Stimulated activated memory B cell treated with anti-CD40 and anti-IgM and Interleukin-4, amounts not matched to agents 10 μg/mL and 1 μg/mL and 100 μg/mL, for 72 hours (primary cell): ENCODE measurements around the gene STARD3.
A peak's percentile ranks its signal among the peaks of the same experiment; 100 is the strongest.

ENCODE experiments used
- ATAC-seq: fragments of 150-1000 bp; cut with Tn5 transposase; 2 replicates; pipeline ENCODE4 v1.10.0; 2021
- H3K27ac Mint-ChIP-seq: one replicate; pipeline ENCODE4 v1.8.0; 2022; ENCODE audit warnings: mild to moderate bottlenecking, mixed read lengths
- H3K27me3 Mint-ChIP-seq: one replicate; pipeline ENCODE4 v1.8.0; 2022; ENCODE audit warnings: mixed read lengths
- H3K36me3 Mint-ChIP-seq: one replicate; pipeline ENCODE4 v1.8.0; 2022; ENCODE audit warnings: mixed read lengths
- H3K4me1 Mint-ChIP-seq: one replicate; pipeline ENCODE4 v1.8.0; 2022; ENCODE audit warnings: mixed read lengths
- H3K4me3 Mint-ChIP-seq: one replicate; pipeline ENCODE4 v1.8.0; 2022; ENCODE audit warnings: mild to moderate bottlenecking, moderate library complexity, mixed read lengths
- H3K9me3 Mint-ChIP-seq: one replicate; pipeline ENCODE4 v1.8.0; 2022; ENCODE audit warnings: mixed read lengths

Gene STARD3

GRCh38 chr17:39674179-39674578 is 37.2 kb downstream of the STARD3 start:
- peak overlapping the region; percentile 62 for H3K27ac Mint-ChIP-seq
- no peak for ATAC-seq
- H3K36me3 Mint-ChIP-seq = no peaks in the 10 kb centered on the region
- H3K4me1 Mint-ChIP-seq = peaks cover 73% of the 10 kb centered on the region
- H3K4me3 Mint-ChIP-seq = no peak overlapping the region
- H3K9me3 Mint-ChIP-seq = no peaks in the 10 kb centered on the region
- H3K27me3 Mint-ChIP-seq = peaks cover 5% of the 10 kb centered on the region

GRCh38 chr17:39674702-39675389 is 37.9 kb downstream of the STARD3 start:
- Mint-ChIP-seq H3K27ac (peak overlapping the region; percentile 62), H3K9me3 (no peaks in the 10 kb centered on the region), H3K4me1 (peaks cover 79% of the 10 kb centered on the region), H3K27me3 (no peaks in the 10 kb centered on the region), H3K4me3 (no peak overlapping the region), H3K36me3 (no peaks in the 10 kb centered on the region)
- peak; percentile 72 for ATAC-seq

- Mint-ChIP-seq H3K4me3 (no peak overlapping the region), H3K27me3 (no peaks in the 10 kb centered on the region), H3K4me1 (peaks cover 86% of the 10 kb centered on the region), H3K27ac (peak overlapping the region; percentile 62), H3K36me3 (peaks cover 2% of the 10 kb centered on the region), H3K9me3 (no peaks in the 10 kb centered on the region)
- ATAC-seq = no peak
Observed at GRCh38 chr17:39675390-39676082, 38.6 kb downstream of the STARD3 start.

GRCh38 chr17:39676198-39676819 is 39.4 kb downstream of the STARD3 start:
- Mint-ChIP-seq H3K36me3 (peaks cover 5% of the 10 kb centered on the region), H3K27ac (peak overlapping the region; percentile 62), H3K4me1 (peaks cover 94% of the 10 kb centered on the region), H3K9me3 (no peaks in the 10 kb centered on the region), H3K4me3 (no peak overlapping the region), H3K27me3 (no peaks in the 10 kb centered on the region)
- peak; percentile 70 for ATAC-seq

- peaks cover 5% of the 10 kb centered on the region for H3K36me3 Mint-ChIP-seq
- H3K4me3 Mint-ChIP-seq = no peak overlapping the region
- no peaks in the 10 kb centered on the region for H3K9me3 Mint-ChIP-seq
- H3K27me3 Mint-ChIP-seq = no peaks in the 10 kb centered on the region
- H3K27ac Mint-ChIP-seq = peak overlapping the region; percentile 90
- ATAC-seq = no peak
- H3K4me1 Mint-ChIP-seq = peaks cover 88% of the 10 kb centered on the region
Observed at GRCh38 chr17:39677072-39677471, 40.1 kb downstream of the STARD3 start.

GRCh38 chr17:39677542-39678339 is 40.8 kb downstream of the STARD3 start:
- peaks cover 83% of the 10 kb centered on the region for H3K4me1 Mint-ChIP-seq

GRCh38 chr17:39678340-39679116 is 41.6 kb downstream of the STARD3 start:
- Mint-ChIP-seq H3K36me3 (peaks cover 16% of the 10 kb centered on the region), H3K9me3 (no peaks in the 10 kb centered on the region), H3K27me3 (no peaks in the 10 kb centered on the region), H3K27ac (peak overlapping the region; percentile 90), H3K4me1 (peaks cover 78% of the 10 kb centered on the region), H3K4me3 (no peak overlapping the region)
- no peak for ATAC-seq

More at GRCh38 chr17:39677542-39678339, 40.8 kb downstream of the STARD3 start:
- no peaks in the 10 kb centered on the region for H3K27me3 Mint-ChIP-seq
- H3K27ac Mint-ChIP-seq = peak overlapping the region; percentile 90
- H3K4me3 Mint-ChIP-seq = no peak overlapping the region
- H3K36me3 Mint-ChIP-seq = peaks cover 9% of the 10 kb centered on the region
- no peak for ATAC-seq
- H3K9me3 Mint-ChIP-seq = no peaks in the 10 kb centered on the region

GRCh38 chr17:39679521-39680192 is 42.7 kb downstream of the STARD3 start:
- Mint-ChIP-seq H3K36me3 (peaks cover 22% of the 10 kb centered on the region), H3K4me1 (peaks cover 67% of the 10 kb centered on the region), H3K9me3 (no peaks in the 10 kb centered on the region), H3K27ac (peak overlapping the region; percentile 90), H3K4me3 (no peak overlapping the region), H3K27me3 (no peaks in the 10 kb centered on the region)
- ATAC-seq = peak; percentile 58

GRCh38 chr17:39683295-39683939 is 46.5 kb downstream of the STARD3 start:
- H3K4me3 Mint-ChIP-seq = no peak overlapping the region
- H3K9me3 Mint-ChIP-seq = no peaks in the 10 kb centered on the region
- ATAC-seq = no peak
- H3K27me3 Mint-ChIP-seq = no peaks in the 10 kb centered on the region
- peaks cover 45% of the 10 kb centered on the region for H3K4me1 Mint-ChIP-seq
- peaks cover 33% of the 10 kb centered on the region for H3K36me3 Mint-ChIP-seq
- no peak overlapping the region for H3K27ac Mint-ChIP-seq

- H3K27me3 Mint-ChIP-seq = no peaks in the 10 kb centered on the region
- H3K36me3 Mint-ChIP-seq = peaks cover 33% of the 10 kb centered on the region
- H3K27ac Mint-ChIP-seq = no peak overlapping the region
- H3K4me1 Mint-ChIP-seq = peaks cover 41% of the 10 kb centered on the region
- no peak overlapping the region for H3K4me3 Mint-ChIP-seq
- ATAC-seq = no peak
- H3K9me3 Mint-ChIP-seq = no peaks in the 10 kb centered on the region
Observed at GRCh38 chr17:39684369-39685192, 47.6 kb downstream of the STARD3 start.

GRCh38 chr17:39687101-39687545 is 50.2 kb downstream of the STARD3 start:
- H3K27ac Mint-ChIP-seq = peak overlapping the region; percentile 94
- no peaks in the 10 kb centered on the region for H3K27me3 Mint-ChIP-seq
- H3K4me1 Mint-ChIP-seq = peaks cover 23% of the 10 kb centered on the region
- ATAC-seq = no peak
- peaks cover 28% of the 10 kb centered on the region for H3K36me3 Mint-ChIP-seq
- H3K4me3 Mint-ChIP-seq = peak overlapping the region; percentile 98
- H3K9me3 Mint-ChIP-seq = no peaks in the 10 kb centered on the region

GRCh38 chr17:39687546-39688474 is 50.9 kb downstream of the STARD3 start, which contains the start of gene PGAP3:
Gene PGAP3 (minus strand): TSS chr17:39688057. CDS start chr17:39688014, 43 bp downstream.
- peak; percentile 96 for ATAC-seq
- peak within 1 kb of the TSS; percentile 94 for H3K27ac Mint-ChIP-seq
- H3K4me1 Mint-ChIP-seq = peaks cover 23% of the 10 kb centered on the region
- no peaks in the 10 kb centered on the region for H3K9me3 Mint-ChIP-seq
- no peaks in the 10 kb centered on the region for H3K27me3 Mint-ChIP-seq
- peak within 1 kb of the TSS; percentile 98 for H3K4me3 Mint-ChIP-seq
- H3K36me3 Mint-ChIP-seq = peaks cover 23% of the 10 kb centered on the region
